ENCODE results near the gene SV2B. TPM values are rescaled to one million over a fixed set of nuclear protein-coding genes. Genes with fewer than 3 reads are reported as not detected.
A peak's percentile ranks its signal among the peaks of the same experiment; 100 is the strongest.

The SV2B gene, protein sequence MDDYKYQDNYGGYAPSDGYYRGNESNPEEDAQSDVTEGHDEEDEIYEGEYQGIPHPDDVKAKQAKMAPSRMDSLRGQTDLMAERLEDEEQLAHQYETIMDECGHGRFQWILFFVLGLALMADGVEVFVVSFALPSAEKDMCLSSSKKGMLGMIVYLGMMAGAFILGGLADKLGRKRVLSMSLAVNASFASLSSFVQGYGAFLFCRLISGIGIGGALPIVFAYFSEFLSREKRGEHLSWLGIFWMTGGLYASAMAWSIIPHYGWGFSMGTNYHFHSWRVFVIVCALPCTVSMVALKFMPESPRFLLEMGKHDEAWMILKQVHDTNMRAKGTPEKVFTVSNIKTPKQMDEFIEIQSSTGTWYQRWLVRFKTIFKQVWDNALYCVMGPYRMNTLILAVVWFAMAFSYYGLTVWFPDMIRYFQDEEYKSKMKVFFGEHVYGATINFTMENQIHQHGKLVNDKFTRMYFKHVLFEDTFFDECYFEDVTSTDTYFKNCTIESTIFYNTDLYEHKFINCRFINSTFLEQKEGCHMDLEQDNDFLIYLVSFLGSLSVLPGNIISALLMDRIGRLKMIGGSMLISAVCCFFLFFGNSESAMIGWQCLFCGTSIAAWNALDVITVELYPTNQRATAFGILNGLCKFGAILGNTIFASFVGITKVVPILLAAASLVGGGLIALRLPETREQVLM
- total RNA-seq (2014; rRNA removed; shearing (Covaris generic); ENCODE audit: low replicate concordance): not detected in 2 replicates

DNA sequence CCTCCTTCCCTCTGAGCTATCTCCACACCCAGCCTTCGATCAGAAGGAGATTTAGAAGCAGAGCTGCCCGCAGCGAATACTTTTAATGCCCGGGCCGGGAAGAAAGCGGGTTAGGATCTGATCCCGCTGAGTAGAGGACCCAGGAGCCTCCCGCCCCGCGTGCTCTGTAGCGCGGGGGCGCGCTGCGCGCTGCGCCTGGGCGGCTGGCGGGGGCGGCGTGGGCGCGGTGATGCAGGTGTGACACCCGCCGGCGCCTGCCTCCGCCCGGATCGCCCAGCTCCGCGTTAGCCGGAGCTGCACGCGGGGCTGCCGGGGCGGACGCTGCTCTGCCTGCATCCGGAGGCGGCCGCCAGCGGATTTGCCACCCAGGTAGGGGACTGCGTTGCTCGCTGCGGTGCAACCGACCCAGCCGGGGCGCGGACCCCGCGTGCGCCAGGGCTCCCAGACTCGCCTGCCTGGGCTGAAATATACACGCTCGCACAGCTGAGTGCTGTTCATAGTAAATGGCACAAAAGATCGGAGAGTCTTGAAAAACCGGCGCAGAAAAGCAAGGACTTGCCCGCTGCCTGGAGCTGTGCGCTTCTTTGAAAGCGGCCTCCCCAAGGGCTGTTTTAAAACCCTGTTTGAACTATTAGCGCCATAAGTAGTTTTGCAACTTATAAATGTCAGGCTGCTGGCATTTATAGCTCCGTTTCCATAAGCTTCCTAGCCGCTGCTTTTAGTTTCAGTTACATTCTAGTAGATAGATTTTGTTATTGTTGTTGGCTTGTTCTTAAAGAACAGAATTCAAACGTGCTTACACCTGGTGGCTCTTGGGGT, at the start of gene SV2B:
Gene SV2B, plus strand, starts transcription at position 263 of the 819 bp plus-strand sequence. CDS start 126,007 bp downstream, outside the sequence.
- peaks cover 74% of the 10 kb centered on the region for H3K27me3 ChIP-seq
- peak within 1 kb of the TSS; percentile 36 for H3K4me3 ChIP-seq
- no peaks in the 10 kb centered on the region for H3K9me3 ChIP-seq
- peak; percentile 23 for DNase-seq
- no peaks in the 10 kb centered on the region for H3K36me3 ChIP-seq

DNA sequence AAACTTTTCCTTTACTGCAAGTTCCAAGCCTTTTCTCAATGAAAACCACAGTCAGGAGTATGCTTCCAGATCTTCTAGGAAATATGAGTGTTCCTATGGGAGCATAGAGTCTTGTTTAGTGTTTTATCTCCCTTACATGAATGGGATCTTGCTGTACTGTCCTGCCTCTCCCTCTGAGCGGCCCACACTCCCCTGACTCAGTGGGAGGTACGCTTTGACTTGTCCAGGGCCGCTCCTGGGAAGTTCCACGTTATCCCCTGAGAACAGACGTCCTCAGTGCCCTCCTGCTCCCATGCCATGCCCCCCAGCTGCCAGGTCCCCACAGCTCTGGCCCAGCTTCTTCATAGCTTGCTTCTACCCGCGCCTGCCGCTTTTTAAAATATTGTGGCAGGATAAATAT, 48.8 kb upstream of the SV2B start:
- Histone ChIP-seq H3K36me3 (no peaks in the 10 kb centered on the region), H3K9me3 (no peaks in the 10 kb centered on the region), H3K27me3 (peaks cover 50% of the 10 kb centered on the region), H3K4me3 (no peak overlapping the region)
- DNase-seq: no peak

DNA sequence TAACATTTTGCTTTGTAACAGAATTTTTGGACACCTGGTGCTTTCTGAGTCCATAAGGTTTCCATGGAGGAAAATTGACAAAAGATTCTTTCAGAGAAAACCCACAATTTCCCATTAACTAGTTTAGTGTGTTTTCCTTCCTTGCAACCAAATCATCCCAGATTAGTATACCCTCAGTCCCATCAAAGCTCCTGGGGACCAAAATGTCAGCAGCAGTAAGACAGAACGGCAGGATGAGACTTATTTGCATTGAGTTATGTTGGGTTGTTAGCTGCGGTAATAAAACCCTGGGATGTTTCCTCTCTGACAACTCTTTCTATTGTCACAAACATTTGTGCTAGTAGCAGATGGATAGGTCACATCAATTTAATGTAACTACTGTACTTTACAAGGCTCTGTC, 45.2 kb upstream of the SV2B start:
- Histone ChIP-seq H3K36me3 (no peaks in the 10 kb centered on the region), H3K4me3 (no peak overlapping the region), H3K27me3 (peaks cover 69% of the 10 kb centered on the region), H3K9me3 (no peaks in the 10 kb centered on the region)
- no peak for DNase-seq

DNA sequence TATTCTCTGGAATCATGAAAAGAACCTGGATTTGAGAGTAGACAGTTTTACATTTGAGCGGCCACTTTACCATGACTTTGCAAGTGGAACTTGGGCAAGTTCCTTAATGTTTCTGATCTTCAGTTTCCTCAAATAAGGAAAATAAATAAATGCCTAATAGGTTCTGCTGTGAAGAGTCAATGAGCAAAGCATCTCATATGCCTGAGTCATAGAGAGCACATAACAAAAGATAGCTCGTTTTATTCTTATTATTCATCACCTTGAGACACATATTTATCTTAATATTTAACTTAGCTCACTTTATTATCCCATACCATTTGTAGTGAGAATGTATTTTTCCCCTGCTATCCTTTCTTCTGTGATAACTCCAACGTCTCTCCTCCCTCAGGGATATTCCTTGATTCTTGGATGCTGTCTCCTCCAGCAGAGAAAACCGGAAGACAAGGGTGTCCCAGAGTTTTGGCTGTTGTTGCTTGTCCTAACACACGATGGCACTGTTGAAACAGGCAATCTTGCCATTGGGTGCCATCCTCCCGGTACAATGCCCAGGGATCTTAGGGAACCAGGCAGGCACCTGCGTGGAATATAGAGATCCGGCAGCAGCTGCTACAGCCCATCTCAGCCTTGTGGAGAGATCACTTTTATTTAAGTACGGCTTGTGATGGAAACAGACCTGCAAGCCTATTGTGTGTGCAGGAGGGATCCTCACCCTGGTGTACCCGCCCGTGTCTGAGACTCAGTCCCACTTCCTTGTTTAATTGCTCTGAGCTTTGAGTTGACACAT, 44.3 kb upstream of the SV2B start:
- peak; percentile 65 for DNase-seq

DNA sequence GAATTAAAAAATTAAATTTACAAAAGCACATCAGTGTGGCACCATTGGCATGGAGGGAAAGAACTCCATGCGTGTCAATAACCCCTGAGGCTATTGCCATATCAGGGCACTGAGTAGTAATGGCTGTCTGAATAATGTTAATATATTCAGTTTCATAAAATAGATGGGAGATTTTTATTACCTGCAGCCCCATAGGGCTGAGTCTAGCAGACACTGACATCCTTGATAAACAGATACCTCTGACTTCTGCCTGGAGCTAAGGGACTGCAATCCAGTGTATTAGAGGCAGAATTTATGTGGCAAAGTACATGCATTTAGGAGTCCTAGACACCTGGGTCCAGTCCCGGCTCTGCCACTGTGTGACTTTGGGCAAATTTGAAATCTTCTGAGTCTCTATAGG, 38.8 kb upstream of the SV2B start:
- 0 out of 2 replicates have a peak, but pooled peaks cover 2% of the 10 kb centered on the region for H3K9me3 ChIP-seq
- H3K36me3 ChIP-seq: no peaks in the 10 kb centered on the region
- H3K27me3 ChIP-seq: peaks cover 24% of the 10 kb centered on the region
- no peak overlapping the region for H3K4me3 ChIP-seq
- no peak for DNase-seq

More for the DNA sequence above, 44.3 kb upstream of the SV2B start:
- peaks cover 69% of the 10 kb centered on the region for H3K27me3 ChIP-seq
- no peaks in the 10 kb centered on the region for H3K9me3 ChIP-seq
- no peak overlapping the region for H3K4me3 ChIP-seq
- H3K36me3 ChIP-seq: no peaks in the 10 kb centered on the region

DNA sequence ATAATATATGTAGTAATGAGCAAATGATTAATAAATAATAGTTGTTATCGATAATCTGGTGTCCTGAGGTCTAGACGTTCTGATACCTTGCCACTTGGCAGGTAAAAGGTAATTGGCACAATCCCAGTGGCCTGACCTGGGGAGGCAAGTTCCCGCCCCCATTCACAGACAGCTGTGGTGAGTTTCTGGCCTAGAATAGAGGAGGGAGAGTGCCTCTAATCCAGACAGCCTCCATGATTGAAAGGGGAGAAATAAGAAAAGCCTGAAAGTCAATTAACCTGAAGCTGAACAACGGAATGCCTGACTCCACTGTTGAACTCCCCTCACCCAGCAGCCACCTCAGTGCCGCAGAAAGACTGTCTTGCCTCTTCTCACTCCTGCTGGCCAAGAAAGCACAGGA, 38.1 kb upstream of the SV2B start:
- no peaks in the 10 kb centered on the region for H3K36me3 ChIP-seq
- H3K9me3 ChIP-seq: 0 out of 2 replicates have a peak, but pooled peaks cover 2% of the 10 kb centered on the region
- H3K27me3 ChIP-seq: peaks cover 16% of the 10 kb centered on the region
- H3K4me3 ChIP-seq: no peak overlapping the region
- DNase-seq: no peak

DNA sequence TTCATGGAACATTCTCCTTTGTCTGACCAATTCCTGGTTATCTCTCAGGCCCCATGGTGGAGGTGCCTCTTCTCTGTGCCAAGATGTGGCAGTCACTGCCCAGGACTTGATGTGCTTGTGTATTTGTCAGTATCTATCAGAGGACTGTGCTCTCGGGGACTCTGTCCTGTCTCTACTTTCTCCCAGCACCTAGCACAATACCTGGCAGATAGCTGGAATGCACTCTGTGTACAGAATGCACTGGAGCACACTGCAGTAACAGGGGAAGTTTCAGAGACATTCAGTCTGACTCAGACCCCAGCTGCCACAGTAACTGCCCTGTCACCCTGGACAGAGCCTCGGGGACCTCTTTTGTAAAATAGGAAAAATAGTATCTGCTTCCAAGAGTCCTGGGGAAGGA, 34.6 kb upstream of the SV2B start:
- DNase-seq: no peak

DNA sequence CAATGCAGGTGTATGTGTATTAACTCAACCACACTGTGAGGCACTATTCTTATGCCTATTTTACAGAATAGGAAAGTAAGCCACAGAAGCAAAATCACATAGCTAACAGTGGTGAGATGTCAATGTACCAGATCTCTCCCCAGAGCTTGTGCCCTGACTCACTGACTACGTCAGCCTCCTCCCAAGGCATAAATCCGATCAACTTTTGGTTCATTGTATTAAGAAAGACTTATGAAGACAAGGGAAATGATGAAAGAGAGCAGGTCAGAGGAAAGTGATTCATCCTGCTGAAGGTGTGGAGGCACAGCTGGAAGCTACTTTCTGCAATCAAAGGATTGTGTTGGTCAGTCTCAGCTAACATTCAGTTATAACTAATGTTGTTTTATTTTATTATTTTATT, 33.0 kb upstream of the SV2B start:
- no peak for DNase-seq
- H3K4me3 ChIP-seq: no peak overlapping the region

More for the DNA sequence above, 34.6 kb upstream of the SV2B start:
- Histone ChIP-seq H3K27me3 (peaks cover 10% of the 10 kb centered on the region; the same call in 1 of the 2 replicates), H3K9me3 (0 out of 2 replicates have a peak, but pooled peaks cover 2% of the 10 kb centered on the region), H3K4me3 (no peak overlapping the region), H3K36me3 (no peaks in the 10 kb centered on the region)

DNA sequence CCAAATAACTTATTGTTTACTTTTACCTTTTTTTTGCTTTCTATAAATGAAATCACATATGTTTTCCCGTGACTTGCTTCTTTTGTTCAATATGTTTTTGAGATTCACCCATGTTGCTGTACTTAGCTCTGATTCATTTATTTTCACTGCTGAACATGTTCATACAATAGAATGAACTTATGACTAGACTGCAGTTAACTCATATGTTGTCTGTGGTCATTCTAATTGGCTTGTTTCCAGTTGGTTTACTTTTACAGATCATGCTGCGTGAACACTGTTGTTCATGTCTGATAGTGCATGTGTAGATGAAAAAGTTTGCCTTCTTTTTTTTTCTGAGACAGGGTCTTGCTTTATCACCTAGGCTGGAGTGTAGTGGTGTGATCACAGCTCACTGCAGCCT, 31.6 kb upstream of the SV2B start:
- H3K36me3 ChIP-seq: no peaks in the 10 kb centered on the region
- no peak for DNase-seq
- 0 out of 2 replicates have a peak, but pooled peaks cover 2% of the 10 kb centered on the region for H3K9me3 ChIP-seq
- no peak overlapping the region for H3K4me3 ChIP-seq
- peaks cover 29% of the 10 kb centered on the region for H3K27me3 ChIP-seq

More for the DNA sequence above, 33.0 kb upstream of the SV2B start:
- no peaks in the 10 kb centered on the region for H3K36me3 ChIP-seq
- H3K27me3 ChIP-seq: peaks cover 21% of the 10 kb centered on the region
- 0 out of 2 replicates have a peak, but pooled peaks cover 2% of the 10 kb centered on the region for H3K9me3 ChIP-seq

DNA sequence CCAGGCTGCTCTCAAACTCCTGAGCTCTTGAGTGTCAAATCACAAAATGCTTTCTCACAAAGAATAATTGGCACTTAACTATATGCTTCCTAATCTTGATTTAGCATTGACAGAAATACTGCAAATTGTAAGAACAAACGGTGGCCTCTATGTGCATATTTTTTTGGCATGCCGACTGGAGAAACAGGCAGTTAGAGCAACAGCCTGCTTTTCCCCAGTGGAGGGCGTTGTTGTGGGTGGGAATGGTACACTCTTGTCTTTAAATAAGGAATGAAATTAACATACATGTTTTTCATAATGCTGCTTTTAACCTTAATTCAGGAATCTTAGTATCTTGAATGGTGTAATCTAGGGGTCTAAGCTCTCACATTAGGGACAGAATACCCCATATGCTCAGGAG, 31.1 kb upstream of the SV2B start:
- no peak for DNase-seq
- no peak overlapping the region for H3K4me3 ChIP-seq
- no peaks in the 10 kb centered on the region for H3K36me3 ChIP-seq
- 0 out of 2 replicates have a peak, but pooled peaks cover 2% of the 10 kb centered on the region for H3K9me3 ChIP-seq
- peaks cover 32% of the 10 kb centered on the region for H3K27me3 ChIP-seq

DNA sequence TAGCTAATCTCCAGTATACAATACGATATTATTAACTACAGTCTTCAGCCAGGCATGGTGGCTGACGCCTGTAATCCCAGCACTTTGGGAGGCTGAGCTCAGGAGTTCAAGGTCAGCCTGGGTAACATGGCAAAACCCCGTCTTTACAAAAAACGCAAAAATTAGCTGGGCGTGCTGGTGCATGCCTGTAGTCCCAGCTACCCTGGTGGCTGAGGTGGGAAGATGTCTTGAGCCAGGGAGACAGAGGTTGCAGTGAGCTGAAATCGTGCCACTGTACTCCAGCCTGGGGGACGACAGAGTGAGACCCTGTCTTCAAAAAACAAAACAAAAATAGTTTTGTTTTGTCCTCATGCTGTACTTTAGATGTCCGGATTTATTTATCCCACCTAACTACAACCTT, 29.2 kb upstream of the SV2B start:
- H3K27me3 ChIP-seq: peaks cover 32% of the 10 kb centered on the region
- no peak for DNase-seq
- no peak overlapping the region for H3K4me3 ChIP-seq
- no peaks in the 10 kb centered on the region for H3K9me3 ChIP-seq
- H3K36me3 ChIP-seq: no peaks in the 10 kb centered on the region

DNA sequence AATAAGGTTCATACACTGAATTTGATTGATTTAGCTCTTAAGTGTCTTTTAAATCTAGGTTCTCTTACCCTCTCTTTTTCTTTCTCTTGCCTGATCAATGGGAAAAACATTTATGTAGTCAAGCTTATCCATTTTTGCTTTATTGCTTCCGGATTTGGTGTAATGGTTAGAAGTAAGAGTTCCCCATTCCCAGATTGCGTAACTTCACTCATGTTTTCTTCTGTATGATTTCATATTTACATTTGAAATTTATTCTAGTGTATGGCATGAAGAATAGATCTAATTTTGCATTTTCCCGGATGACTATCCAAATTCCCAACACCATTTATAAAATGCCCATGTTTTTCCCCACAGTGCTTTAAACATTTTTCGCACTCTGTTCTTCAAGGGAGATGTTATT, 27.9 kb upstream of the SV2B start:
- H3K4me3 ChIP-seq: no peak overlapping the region
- peaks cover 32% of the 10 kb centered on the region for H3K27me3 ChIP-seq
- no peaks in the 10 kb centered on the region for H3K9me3 ChIP-seq
- H3K36me3 ChIP-seq: no peaks in the 10 kb centered on the region
- no peak for DNase-seq

DNA sequence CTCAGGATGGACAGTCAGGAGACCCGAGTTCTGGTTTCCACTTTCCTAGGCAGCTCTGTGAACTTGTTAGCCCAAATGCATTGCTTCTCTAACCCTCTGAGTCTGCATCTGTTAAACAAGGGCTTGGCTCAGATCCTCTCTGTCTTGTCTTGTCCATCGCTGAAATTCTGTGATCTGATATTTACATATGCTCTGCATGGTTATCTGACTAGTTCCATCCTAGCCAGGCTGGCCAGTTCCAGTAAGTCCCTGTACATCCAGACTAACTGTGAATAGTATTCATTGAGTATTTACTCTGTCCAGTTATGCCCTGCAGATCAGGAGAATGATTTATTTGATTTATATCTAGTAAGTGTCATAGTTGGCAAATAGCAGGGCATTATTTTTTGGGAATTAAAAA, 27.0 kb upstream of the SV2B start:
- Histone ChIP-seq H3K9me3 (no peaks in the 10 kb centered on the region), H3K4me3 (no peak overlapping the region), H3K36me3 (no peaks in the 10 kb centered on the region), H3K27me3 (peaks cover 32% of the 10 kb centered on the region)
- no peak for DNase-seq

DNA sequence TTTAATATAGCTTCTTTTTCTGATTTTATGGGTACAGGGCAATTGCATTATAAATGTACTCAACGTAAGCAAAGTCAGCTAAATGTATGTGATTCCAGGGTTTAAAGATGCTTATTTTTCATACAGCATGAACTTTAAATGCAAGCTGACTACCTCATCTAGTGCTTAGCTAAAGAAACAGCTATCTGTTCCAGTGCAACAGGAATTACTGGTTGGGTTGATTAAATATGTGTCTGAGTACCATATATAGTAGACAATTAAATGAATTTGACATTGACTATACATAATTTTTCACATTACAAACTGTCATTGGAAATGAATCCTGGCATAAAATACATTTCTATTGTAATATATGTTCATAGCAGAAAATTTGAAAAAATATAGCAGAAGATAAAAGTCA, 26.3 kb upstream of the SV2B start:
- no peak overlapping the region for H3K4me3 ChIP-seq

DNA sequence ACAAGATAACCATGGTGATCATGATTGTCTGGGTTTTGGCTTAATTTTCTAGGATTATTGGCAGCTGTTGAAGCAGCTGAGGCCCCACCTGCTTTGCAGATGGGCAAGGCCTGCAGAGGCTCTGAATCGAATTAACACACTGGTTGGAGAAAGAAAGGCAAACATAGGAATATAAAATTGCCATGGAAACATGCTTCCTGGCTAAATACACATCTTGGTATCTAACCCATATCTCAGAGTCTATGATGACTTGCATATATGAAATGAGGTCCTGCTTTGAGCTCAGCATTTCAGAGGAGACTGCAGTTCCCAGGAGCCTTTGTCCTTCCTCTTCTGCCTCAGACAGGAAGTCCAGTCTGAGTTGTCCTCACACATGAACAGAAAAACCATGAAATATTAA, 24.3 kb upstream of the SV2B start:
- no peaks in the 10 kb centered on the region for H3K9me3 ChIP-seq
- H3K36me3 ChIP-seq: no peaks in the 10 kb centered on the region
- DNase-seq: no peak

More for the DNA sequence above, 26.3 kb upstream of the SV2B start:
- no peak for DNase-seq
- H3K27me3 ChIP-seq: peaks cover 32% of the 10 kb centered on the region
- no peaks in the 10 kb centered on the region for H3K36me3 ChIP-seq
- no peaks in the 10 kb centered on the region for H3K9me3 ChIP-seq

DNA sequence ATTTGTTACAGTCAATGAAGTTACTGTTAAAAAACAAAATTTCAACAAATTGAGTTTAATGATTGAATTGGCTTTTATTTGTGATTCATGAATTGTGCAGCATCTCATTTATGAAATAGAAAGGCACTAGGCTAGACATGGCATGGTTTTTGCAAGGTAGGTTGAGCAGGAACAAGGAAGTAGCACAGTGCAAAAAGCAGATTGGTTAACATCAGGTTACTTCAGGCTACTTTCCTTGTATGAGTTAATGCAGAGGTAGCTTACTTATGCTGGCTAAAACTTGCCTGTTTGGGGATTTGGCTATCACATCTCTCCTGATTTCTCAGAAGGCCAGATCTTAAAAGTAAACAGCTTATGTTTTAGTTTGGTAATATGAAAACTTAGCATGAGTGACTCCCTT, 23.0 kb upstream of the SV2B start:
- no peak for DNase-seq
- Histone ChIP-seq H3K27me3 (peaks cover 23% of the 10 kb centered on the region), H3K36me3 (no peaks in the 10 kb centered on the region), H3K9me3 (no peaks in the 10 kb centered on the region), H3K4me3 (no peak overlapping the region)

More for the DNA sequence above, 24.3 kb upstream of the SV2B start:
- peaks cover 28% of the 10 kb centered on the region for H3K27me3 ChIP-seq
- no peak overlapping the region for H3K4me3 ChIP-seq

Data from MG63 (cell line).